ENCODE measurements around the gene ISCA2. TPM values are rescaled to one million over a fixed set of nuclear protein-coding genes. Genes with fewer than 3 reads are reported as not detected.

Gene ISCA2
- total and polyA plus RNA-seq, 2 experiments from 2014 or later: 44.0 to 171 TPM

GRCh38 chr14:74465335-74465734 is 28.2 kb upstream of the ISCA2 start (continued):
- TF ChIP-seq CTCF (conservative IDR thresholded peaks at IDR 0.05; ENCODE audit: low read depth in 2 of 2): no peak
- no peak for TF ChIP-seq STAT1 (IDR thresholded peaks at IDR 0.05; ENCODE audit: unreplicated experiment)
- TF ChIP-seq EZH2phosphoT487 (IDR thresholded peaks at IDR 0.05; ENCODE audit: unreplicated experiment): no peak
- no peak for TF ChIP-seq NANOG (IDR thresholded peaks at IDR 0.05; ENCODE audit: borderline replicate concordance)
- no peak for TF ChIP-seq EZH2 (IDR thresholded peaks at IDR 0.05; ENCODE audit: low read depth, unreplicated experiment)

- no peak for TF ChIP-seq EZH2phosphoT487 (IDR thresholded peaks at IDR 0.05; ENCODE audit: unreplicated experiment)
- TF ChIP-seq JUNB (IDR thresholded peaks at IDR 0.05; ENCODE audit: unreplicated experiment): no peak
- no peak for TF ChIP-seq CREB1 (CRISPR knock-in tag; IDR thresholded peaks at IDR 0.05; ENCODE audit: low read depth)
- no peaks in the 10 kb centered on the region for H3K27me3 Mint-ChIP-seq (ENCODE audit: insufficient read depth, low read depth, poor library complexity)
Measured at GRCh38 chr14:74468513-74468912, 25.1 kb upstream of the ISCA2 start.

GRCh38 chr14:74469548-74470518 is 23.7 kb upstream of the ISCA2 start:
- H3K4me3 ChIP-seq: no peak overlapping the region
- H3K79me2 ChIP-seq (replicated peaks; ENCODE audit: insufficient read depth): no peaks in the 10 kb centered on the region
- H3K27me3 Mint-ChIP-seq (ENCODE audit: insufficient read depth, low read depth, poor library complexity): peaks cover 3% of the 10 kb centered on the region
- H3K9me3 Mint-ChIP-seq: no peaks in the 10 kb centered on the region
- no peak overlapping the region for H3K4me2 ChIP-seq
- no peaks in the 10 kb centered on the region for H3K4me1 ChIP-seq (ENCODE audit: insufficient read depth)
- peaks cover 8% of the 10 kb centered on the region for H3K4me1 Mint-ChIP-seq
- no peak overlapping the region for H3K4me3 Mint-ChIP-seq
- no peak overlapping the region for H3K27ac ChIP-seq (ENCODE audit: low read depth)
- H3K36me3 Mint-ChIP-seq (ENCODE audit: low read depth): peaks cover 7% of the 10 kb centered on the region; the same call in 2 of the 3 replicates
- ATAC-seq (no peak), DNase-seq (ENCODE audit: low spot score) (no peak)
- H3K9me2 ChIP-seq (ENCODE audit: insufficient read depth): no peaks in the 10 kb centered on the region
- H4K20me1 ChIP-seq (replicated peaks; ENCODE audit: insufficient read depth): no peaks in the 10 kb centered on the region
- H3K36me3 ChIP-seq (ENCODE audit: insufficient read depth): 0 out of 2 replicates have a peak, but pooled peaks cover 5% of the 10 kb centered on the region
- H3K27me3 ChIP-seq (ENCODE audit: insufficient read depth): no peaks in the 10 kb centered on the region
- H2AFZ ChIP-seq: no peak overlapping the region
- H3F3A ChIP-seq (replicated peaks; ENCODE audit: low read depth): no peaks in the 10 kb centered on the region
- H3K27ac Mint-ChIP-seq: no peak overlapping the region
- no peak for TF ChIP-seq STAT1 (IDR thresholded peaks at IDR 0.05; ENCODE audit: unreplicated experiment)
- no peak for TF ChIP-seq NANOG (IDR thresholded peaks at IDR 0.05; ENCODE audit: borderline replicate concordance)
- TF ChIP-seq, protein P1, sequence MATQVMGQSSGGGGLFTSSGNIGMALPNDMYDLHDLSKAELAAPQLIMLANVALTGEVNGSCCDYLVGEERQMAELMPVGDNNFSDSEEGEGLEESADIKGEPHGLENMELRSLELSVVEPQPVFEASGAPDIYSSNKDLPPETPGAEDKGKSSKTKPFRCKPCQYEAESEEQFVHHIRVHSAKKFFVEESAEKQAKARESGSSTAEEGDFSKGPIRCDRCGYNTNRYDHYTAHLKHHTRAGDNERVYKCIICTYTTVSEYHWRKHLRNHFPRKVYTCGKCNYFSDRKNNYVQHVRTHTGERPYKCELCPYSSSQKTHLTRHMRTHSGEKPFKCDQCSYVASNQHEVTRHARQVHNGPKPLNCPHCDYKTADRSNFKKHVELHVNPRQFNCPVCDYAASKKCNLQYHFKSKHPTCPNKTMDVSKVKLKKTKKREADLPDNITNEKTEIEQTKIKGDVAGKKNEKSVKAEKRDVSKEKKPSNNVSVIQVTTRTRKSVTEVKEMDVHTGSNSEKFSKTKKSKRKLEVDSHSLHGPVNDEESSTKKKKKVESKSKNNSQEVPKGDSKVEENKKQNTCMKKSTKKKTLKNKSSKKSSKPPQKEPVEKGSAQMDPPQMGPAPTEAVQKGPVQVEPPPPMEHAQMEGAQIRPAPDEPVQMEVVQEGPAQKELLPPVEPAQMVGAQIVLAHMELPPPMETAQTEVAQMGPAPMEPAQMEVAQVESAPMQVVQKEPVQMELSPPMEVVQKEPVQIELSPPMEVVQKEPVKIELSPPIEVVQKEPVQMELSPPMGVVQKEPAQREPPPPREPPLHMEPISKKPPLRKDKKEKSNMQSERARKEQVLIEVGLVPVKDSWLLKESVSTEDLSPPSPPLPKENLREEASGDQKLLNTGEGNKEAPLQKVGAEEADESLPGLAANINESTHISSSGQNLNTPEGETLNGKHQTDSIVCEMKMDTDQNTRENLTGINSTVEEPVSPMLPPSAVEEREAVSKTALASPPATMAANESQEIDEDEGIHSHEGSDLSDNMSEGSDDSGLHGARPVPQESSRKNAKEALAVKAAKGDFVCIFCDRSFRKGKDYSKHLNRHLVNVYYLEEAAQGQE (IDR thresholded peaks at IDR 0.05; ENCODE audit: unreplicated experiment): no peak
- TF ChIP-seq EZH2phosphoT487 (IDR thresholded peaks at IDR 0.05; ENCODE audit: unreplicated experiment): no peak
- no peak for TF ChIP-seq CTCF (conservative IDR thresholded peaks at IDR 0.05; ENCODE audit: low read depth in 2 of 2)
- TF ChIP-seq ZNF331 (CRISPR knock-in tag; IDR thresholded peaks at IDR 0.05; ENCODE audit: low read depth): no peak
- TF ChIP-seq CREB1 (CRISPR knock-in tag; IDR thresholded peaks at IDR 0.05; ENCODE audit: low read depth): no peak
- TF ChIP-seq ETS1 (IDR thresholded peaks at IDR 0.05): no peak

More at GRCh38 chr14:74468513-74468912, 25.1 kb upstream of the ISCA2 start:
- no peak for DNase-seq (ENCODE audit: low spot score)
- H3K4me2 ChIP-seq: no peak overlapping the region
- no peaks in the 10 kb centered on the region for H3F3A ChIP-seq (replicated peaks; ENCODE audit: low read depth)
- no peak overlapping the region for H3K27ac ChIP-seq (ENCODE audit: low read depth)
- H3K9me2 ChIP-seq (ENCODE audit: insufficient read depth): no peaks in the 10 kb centered on the region
- no peaks in the 10 kb centered on the region for H3K36me3 ChIP-seq (ENCODE audit: insufficient read depth)
- H3K79me2 ChIP-seq (replicated peaks; ENCODE audit: insufficient read depth): no peaks in the 10 kb centered on the region
- no peaks in the 10 kb centered on the region for H3K27me3 ChIP-seq (ENCODE audit: insufficient read depth)
- Mint-ChIP-seq H3K36me3 (ENCODE audit: low read depth) (peaks cover 6% of the 10 kb centered on the region; the same call in 2 of the 3 replicates), H3K4me3 (no peak overlapping the region), H3K9me3 (no peaks in the 10 kb centered on the region), H3K4me1 (peaks cover 8% of the 10 kb centered on the region), H3K27ac (no peak overlapping the region)
- no peaks in the 10 kb centered on the region for H3K4me1 ChIP-seq (ENCODE audit: insufficient read depth)
- no peak for ATAC-seq
- no peak overlapping the region for H3K4me3 ChIP-seq
- no peak overlapping the region for H2AFZ ChIP-seq
- no peaks in the 10 kb centered on the region for H4K20me1 ChIP-seq (replicated peaks; ENCODE audit: insufficient read depth)
